Naive B cell (primary cell): Measurements from ENCODE around the gene GRID2. TPM values are rescaled to one million over a fixed set of nuclear protein-coding genes. Genes with fewer than 3 reads are reported as not detected.

Source experiments
- ATAC-seq, 2 donors: fragments of 150-1000 bp; cut with Tn5 transposase; 2 replicates each; pipeline ENCODE4 v1.10.0; 2021; ENCODE audit warnings: low read depth in 2 of 2, mild to moderate bottlenecking in 2 of 2, moderate library complexity in 2 of 2
- DNase-seq: peaks from one replicate; pipeline ENCODE4 v3.0.0; 2022
- H3K27ac Mint-ChIP-seq, 6 donors: one replicate each; pipeline ENCODE4 v1.8.0; 2020 to 2022; ENCODE audit warnings: mild to moderate bottlenecking in 6 of 6, mixed read lengths in 6 of 6, moderate library complexity in 5 of 6, inconsistent platforms in 2 of 6
- H3K27me3 Mint-ChIP-seq, 3 donors: one replicate each; pipeline ENCODE4 v1.8.0; 2021 to 2022; ENCODE audit warnings: mixed read lengths in 3 of 3, mild to moderate bottlenecking in 1 of 3
- H3K36me3 Mint-ChIP-seq, 2 donors: one replicate each; pipeline ENCODE4 v1.8.0; 2020 to 2022; ENCODE audit warnings: mixed read lengths in 2 of 2, inconsistent platforms in 1 of 2, mild to moderate bottlenecking in 1 of 2
- H3K4me1 Mint-ChIP-seq, 3 donors: one replicate each; pipeline ENCODE4 v1.8.0; 2020 to 2022; ENCODE audit warnings: mixed read lengths in 3 of 3, inconsistent platforms in 1 of 3, mild to moderate bottlenecking in 1 of 3, moderate library complexity in 1 of 3
- H3K4me3 Mint-ChIP-seq, 8 donors: one replicate each; pipeline ENCODE4 v1.8.0; 2020 to 2022; ENCODE audit warnings: mild to moderate bottlenecking in 8 of 8, mixed read lengths in 8 of 8, moderate library complexity in 8 of 8, inconsistent platforms in 2 of 8
- H3K9me3 Mint-ChIP-seq, 7 donors: one replicate each; pipeline ENCODE4 v1.8.0; 2020 to 2022; ENCODE audit warnings: mixed read lengths in 7 of 7, mild to moderate bottlenecking in 5 of 7, inconsistent platforms in 2 of 7, moderate library complexity in 1 of 7
- polyA plus RNA-seq, 6 donors: library from polyadenylated mRNA; unstranded; fragments of 300-500 nt; fragmentation: Illumina TruSeq; gene quantifications; one replicate each; pipeline ENCODE4 v1.2.3, GENCODE V29; 2021; ENCODE audit warnings: low read depth in 6 of 6

Gene GRID2
- polyA plus RNA-seq, 6 donors from 2014 or later: not detected

DNA sequence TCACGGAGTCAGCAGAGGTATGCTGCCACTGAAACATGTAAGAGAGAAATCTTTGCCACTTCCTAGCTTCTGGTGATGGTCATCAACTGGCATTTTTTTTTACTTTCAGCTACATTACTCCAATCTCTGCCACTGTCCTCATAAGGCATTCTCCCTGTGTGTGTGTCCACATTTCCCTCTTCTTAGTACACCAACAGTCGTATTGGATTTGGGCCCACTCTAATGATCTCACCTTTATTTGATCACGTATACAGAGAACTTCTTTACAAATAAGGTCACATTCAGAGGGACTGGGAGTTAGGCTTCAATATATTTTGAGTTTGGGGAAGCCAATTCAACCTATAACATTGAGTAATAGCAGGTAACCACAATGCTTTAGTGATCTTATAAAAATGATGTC, 649.1 kb downstream of the GRID2 start:
- no peak for ATAC-seq
- H3K36me3 Mint-ChIP-seq: no peaks in the 10 kb centered on the region
- no peak overlapping the region for H3K4me3 Mint-ChIP-seq
- no peaks in the 10 kb centered on the region for H3K27me3 Mint-ChIP-seq
- no peak for DNase-seq
- peaks cover 0 to 9% (median 8%) of the 10 kb centered on the region in 7 donors for H3K9me3 Mint-ChIP-seq
- no peak overlapping the region for H3K27ac Mint-ChIP-seq
- H3K4me1 Mint-ChIP-seq: no peaks in the 10 kb centered on the region

GRCh38 chr4:92953462-92953861, 649.7 kb downstream of the GRID2 start:
- H3K4me1 Mint-ChIP-seq: no peaks in the 10 kb centered on the region
- no peaks in the 10 kb centered on the region for H3K27me3 Mint-ChIP-seq
- H3K27ac Mint-ChIP-seq: no peak overlapping the region
- ATAC-seq (no peak), DNase-seq (no peak)
- peaks cover 0 to 9% (median 8%) of the 10 kb centered on the region in 7 donors for H3K9me3 Mint-ChIP-seq
- H3K4me3 Mint-ChIP-seq: no peak overlapping the region
- H3K36me3 Mint-ChIP-seq: no peaks in the 10 kb centered on the region

GRCh38 chr4:92961881-92962280, 658.1 kb downstream of the GRID2 start:
- ATAC-seq (no peak), DNase-seq (no peak)
- no peaks in the 10 kb centered on the region for H3K27me3 Mint-ChIP-seq
- H3K4me3 Mint-ChIP-seq: no peak overlapping the region
- peaks cover 0 to 18% (median 9%) of the 10 kb centered on the region in 7 donors for H3K9me3 Mint-ChIP-seq
- no peaks in the 10 kb centered on the region for H3K4me1 Mint-ChIP-seq
- H3K27ac Mint-ChIP-seq: no peak overlapping the region
- H3K36me3 Mint-ChIP-seq: no peaks in the 10 kb centered on the region

GRCh38 chr4:92962831-92963230, 659.1 kb downstream of the GRID2 start:
- Mint-ChIP-seq H3K36me3 (no peaks in the 10 kb centered on the region), H3K4me1 (no peaks in the 10 kb centered on the region), H3K4me3 (no peak overlapping the region), H3K27ac (no peak overlapping the region), H3K27me3 (no peaks in the 10 kb centered on the region), H3K9me3 (peaks cover 0 to 18% (median 4%) of the 10 kb centered on the region in 7 donors)
- ATAC-seq (no peak), DNase-seq (no peak)

DNA sequence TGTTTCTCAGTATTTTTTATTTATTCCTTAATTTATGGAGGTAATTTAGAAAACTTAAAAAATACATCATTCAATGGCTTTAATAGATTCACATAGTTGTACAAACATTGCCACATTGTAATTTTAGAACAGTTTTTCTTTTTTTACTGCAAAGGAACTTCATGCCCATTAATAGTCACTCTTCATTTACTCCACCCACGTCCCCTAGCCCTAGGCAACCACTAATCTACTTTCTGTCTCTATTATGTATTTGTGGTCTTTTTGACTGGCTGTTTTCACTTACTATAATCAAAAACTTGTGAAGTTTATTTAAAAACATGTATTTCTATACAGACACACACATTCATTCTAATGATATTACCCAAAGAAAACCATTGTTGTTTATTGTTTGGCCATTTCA, 664.8 kb downstream of the GRID2 start:
- no peak overlapping the region for H3K27ac Mint-ChIP-seq
- ATAC-seq (no peak), DNase-seq (no peak)
- H3K4me1 Mint-ChIP-seq: no peaks in the 10 kb centered on the region
- H3K4me3 Mint-ChIP-seq: no peak overlapping the region
- H3K27me3 Mint-ChIP-seq: no peaks in the 10 kb centered on the region
- peaks cover 0 to 9% (median 4%) of the 10 kb centered on the region in 7 donors for H3K9me3 Mint-ChIP-seq
- H3K36me3 Mint-ChIP-seq: no peaks in the 10 kb centered on the region

GRCh38 chr4:92968996-92969395, 665.2 kb downstream of the GRID2 start:
- H3K4me3 Mint-ChIP-seq: no peak overlapping the region
- no peaks in the 10 kb centered on the region for H3K27me3 Mint-ChIP-seq
- H3K27ac Mint-ChIP-seq: no peak overlapping the region
- peaks cover 0 to 12% (median 4%) of the 10 kb centered on the region in 7 donors for H3K9me3 Mint-ChIP-seq
- no peak for DNase-seq
- no peaks in the 10 kb centered on the region for H3K4me1 Mint-ChIP-seq
- no peak for ATAC-seq
- no peaks in the 10 kb centered on the region for H3K36me3 Mint-ChIP-seq

GRCh38 chr4:92969650-92970379, 666.0 kb downstream of the GRID2 start:
- no peak for DNase-seq
- Mint-ChIP-seq H3K27me3 (no peaks in the 10 kb centered on the region), H3K9me3 (peaks cover 0 to 11% (median 4%) of the 10 kb centered on the region in 7 donors), H3K27ac (no peak overlapping the region), H3K36me3 (no peaks in the 10 kb centered on the region), H3K4me3 (no peak overlapping the region), H3K4me1 (no peaks in the 10 kb centered on the region)
- ATAC-seq: no peak

DNA sequence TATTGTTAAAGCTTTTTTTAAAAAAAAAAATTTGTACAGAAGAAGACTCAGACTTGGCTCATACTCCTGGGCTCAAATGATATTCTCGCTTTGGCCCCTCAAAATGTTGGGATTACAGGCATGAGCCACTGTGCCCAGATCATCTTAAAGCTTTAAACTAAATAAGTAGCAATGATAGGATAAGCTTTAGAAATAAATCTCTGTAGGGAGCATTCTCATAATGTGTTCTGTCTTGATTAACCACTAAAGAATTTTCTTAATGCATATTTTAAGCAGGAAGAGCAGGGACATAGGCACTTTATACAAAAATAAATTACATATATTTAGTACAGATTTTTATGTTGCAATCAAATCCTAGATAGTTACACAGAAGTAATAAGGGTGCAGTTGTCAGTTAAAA, 667.2 kb downstream of the GRID2 start:
- H3K27ac Mint-ChIP-seq: no peak overlapping the region
- no peaks in the 10 kb centered on the region for H3K27me3 Mint-ChIP-seq
- DNase-seq (no peak), ATAC-seq (no peak)
- no peaks in the 10 kb centered on the region for H3K36me3 Mint-ChIP-seq
- H3K9me3 Mint-ChIP-seq: peaks cover 0 to 11% (median 4%) of the 10 kb centered on the region in 7 donors
- H3K4me3 Mint-ChIP-seq: no peak overlapping the region
- H3K4me1 Mint-ChIP-seq: no peaks in the 10 kb centered on the region

DNA sequence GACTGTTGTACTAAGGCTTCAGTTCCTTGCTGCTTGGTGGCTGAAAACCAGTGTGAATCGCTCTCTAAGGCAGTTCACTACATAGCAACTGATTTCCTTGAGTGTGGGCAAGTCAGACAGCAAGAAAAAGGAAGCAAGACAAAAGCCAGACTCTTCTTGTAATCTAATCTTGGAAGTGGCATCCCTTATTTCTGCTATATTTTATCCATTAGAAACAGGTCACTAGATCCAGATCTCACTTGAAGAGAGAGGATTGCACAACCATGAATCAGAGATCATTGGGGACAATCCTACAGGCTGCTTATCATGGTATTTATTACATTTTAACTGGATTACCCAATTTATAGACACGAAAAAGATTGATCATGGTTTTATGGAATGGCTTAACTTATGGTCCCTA, 684.5 kb downstream of the GRID2 start:
- peaks cover 0 to 3% (median 1%) of the 10 kb centered on the region in 7 donors for H3K9me3 Mint-ChIP-seq
- DNase-seq (no peak), ATAC-seq (no peak)
- H3K27me3 Mint-ChIP-seq: no peaks in the 10 kb centered on the region
- no peak overlapping the region for H3K4me3 Mint-ChIP-seq
- H3K36me3 Mint-ChIP-seq: no peaks in the 10 kb centered on the region
- no peak overlapping the region for H3K27ac Mint-ChIP-seq
- H3K4me1 Mint-ChIP-seq: no peaks in the 10 kb centered on the region

DNA sequence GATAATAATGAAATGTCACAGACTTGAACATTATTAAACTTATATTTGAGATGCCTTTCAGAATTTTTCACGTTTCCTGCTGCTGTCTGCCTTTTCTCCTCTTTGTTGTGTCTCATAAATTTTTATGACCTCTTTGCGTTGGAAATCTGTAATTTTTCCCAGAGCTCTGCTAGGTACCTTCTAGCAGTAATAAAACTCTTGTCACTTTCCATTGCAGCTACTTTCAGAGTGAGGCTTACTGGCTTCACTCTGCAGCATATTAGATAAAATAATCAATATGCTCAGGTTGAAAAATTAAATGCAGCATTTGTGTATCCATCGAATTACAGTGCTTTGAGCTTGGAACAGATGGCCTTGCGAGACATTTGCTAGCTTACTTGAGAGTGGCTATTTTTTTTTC, 689.0 kb downstream of the GRID2 start:
- no peak overlapping the region for H3K27ac Mint-ChIP-seq
- no peak overlapping the region for H3K4me3 Mint-ChIP-seq
- H3K4me1 Mint-ChIP-seq: no peaks in the 10 kb centered on the region
- H3K36me3 Mint-ChIP-seq: no peaks in the 10 kb centered on the region
- DNase-seq: no peak
- ATAC-seq: no peak
- H3K27me3 Mint-ChIP-seq: no peaks in the 10 kb centered on the region
- H3K9me3 Mint-ChIP-seq: peaks cover 0 to 4% (median 0%) of the 10 kb centered on the region in 7 donors

GRCh38 chr4:92994727-92995126, 691.0 kb downstream of the GRID2 start:
- Mint-ChIP-seq H3K9me3 (peaks cover 0 to 4% (median 0%) of the 10 kb centered on the region in 7 donors), H3K4me1 (no peaks in the 10 kb centered on the region)
- no peak for ATAC-seq

DNA sequence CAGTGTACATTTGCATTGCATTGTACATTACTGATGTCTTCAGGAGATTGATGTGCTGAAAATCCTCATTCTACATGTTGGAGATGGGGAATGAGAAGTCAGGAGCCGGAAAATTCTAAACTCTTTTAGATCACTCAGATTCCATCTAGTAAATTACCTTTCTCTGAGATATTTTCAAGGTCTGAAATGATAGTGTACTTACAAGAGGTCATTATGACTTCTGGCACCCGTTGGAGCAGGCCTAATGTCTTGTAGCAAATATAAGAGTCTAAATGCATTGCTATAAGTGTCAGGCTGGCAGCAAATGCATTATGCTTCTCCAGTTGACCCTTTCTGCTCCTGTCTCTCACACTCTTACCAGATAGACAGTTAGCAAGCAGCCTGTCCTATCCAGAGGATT, 692.8 kb downstream of the GRID2 start:
- no peaks in the 10 kb centered on the region for H3K36me3 Mint-ChIP-seq
- H3K27ac Mint-ChIP-seq: no peak overlapping the region
- H3K4me1 Mint-ChIP-seq: no peaks in the 10 kb centered on the region
- H3K27me3 Mint-ChIP-seq: no peaks in the 10 kb centered on the region
- peaks cover 0 to 4% (median 0%) of the 10 kb centered on the region in 7 donors for H3K9me3 Mint-ChIP-seq
- no peak for ATAC-seq
- no peak overlapping the region for H3K4me3 Mint-ChIP-seq
- DNase-seq: no peak

More at GRCh38 chr4:92994727-92995126, 691.0 kb downstream of the GRID2 start:
- Mint-ChIP-seq H3K27ac (no peak overlapping the region), H3K4me3 (no peak overlapping the region), H3K27me3 (no peaks in the 10 kb centered on the region), H3K36me3 (no peaks in the 10 kb centered on the region)
- no peak for DNase-seq

DNA sequence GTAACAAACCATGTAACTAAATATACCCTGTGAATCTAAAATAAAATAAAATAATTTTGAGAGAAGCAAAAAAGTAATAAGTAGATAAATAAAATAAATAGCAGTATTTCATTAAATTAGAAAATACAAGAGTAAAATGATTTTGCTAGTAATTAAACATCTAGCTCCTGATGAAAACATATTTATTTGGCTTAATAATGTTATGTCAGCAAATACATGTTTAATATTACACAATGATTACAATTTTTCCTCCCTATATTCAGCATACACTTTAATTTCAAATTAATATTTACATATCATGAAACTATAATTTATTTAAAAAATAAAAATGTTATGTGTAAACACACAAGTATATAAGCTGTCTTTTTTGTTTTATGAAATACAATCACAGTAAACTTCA, 697.1 kb downstream of the GRID2 start:
- Mint-ChIP-seq H3K4me3 (no peak overlapping the region), H3K9me3 (peaks cover 0 to 5% (median 0%) of the 10 kb centered on the region in 7 donors), H3K36me3 (no peaks in the 10 kb centered on the region), H3K27me3 (no peaks in the 10 kb centered on the region), H3K4me1 (no peaks in the 10 kb centered on the region), H3K27ac (no peak overlapping the region)
- ATAC-seq: no peak
- no peak for DNase-seq

DNA sequence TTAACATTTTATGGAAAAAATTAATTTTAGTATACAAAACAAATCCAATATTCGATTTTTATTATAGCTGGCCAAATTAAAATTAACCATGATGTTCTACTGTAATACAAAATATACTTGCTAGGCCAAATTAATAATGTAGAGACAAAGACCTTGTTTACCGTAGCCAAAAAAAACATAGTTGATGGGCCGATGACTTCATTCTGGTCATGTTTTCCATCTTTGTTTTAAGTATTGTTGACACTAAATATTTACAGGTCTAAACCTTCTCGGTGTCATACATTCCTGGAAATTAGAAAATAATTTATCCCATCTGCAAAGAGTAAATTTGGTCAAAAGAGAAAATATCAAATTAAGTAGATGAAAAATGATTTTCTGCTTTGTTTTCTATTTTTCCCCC, 698.5 kb downstream of the GRID2 start:
- no peaks in the 10 kb centered on the region for H3K4me1 Mint-ChIP-seq
- no peaks in the 10 kb centered on the region for H3K36me3 Mint-ChIP-seq
- H3K27ac Mint-ChIP-seq: no peak overlapping the region
- H3K9me3 Mint-ChIP-seq: peaks cover 0 to 5% (median 0%) of the 10 kb centered on the region in 7 donors
- H3K27me3 Mint-ChIP-seq: no peaks in the 10 kb centered on the region
- no peak for ATAC-seq
- DNase-seq: no peak
- no peak overlapping the region for H3K4me3 Mint-ChIP-seq
